Thyroid gland (tissue), 4 donors: ENCODE measurements around the gene IFNA6. TPM values are rescaled to one million over a fixed set of nuclear protein-coding genes. Genes with fewer than 3 reads are reported as not detected.

Experiments used
- DNase-seq, 2 donors: peaks; one replicate each; pipeline ENCODE4 v3.0.0-alpha.2; 2019
- H3K27ac ChIP-seq, 3 donors: fragments of 200-600 bp; sonication (generic); 1 replicate in 2 of 3; 2 replicates in 1 of 3; pipeline ENCODE4 v1.5.1; 2016 to 2019; ENCODE audit warnings: mild to moderate bottlenecking in 1 of 3, moderate library complexity in 1 of 3
- H3K27me3 ChIP-seq: fragments of 200-600 bp; sonication (generic); one replicate; pipeline ENCODE4 v1.5.1; 2019
- H3K36me3 ChIP-seq, 2 donors: fragments of 200-600 bp; sonication (generic); one replicate each; pipeline ENCODE4 v1.5.1; 2016 to 2019
- H3K4me1 ChIP-seq, 2 donors: fragments of 200-600 bp; sonication (generic); one replicate each; pipeline ENCODE4 v1.5.1; 2017 to 2019
- H3K4me3 ChIP-seq, 3 donors: fragments of 200-600 bp; sonication (generic); replicated peaks in 1 of 3; 1 replicate in 2 of 3; 2 replicates in 1 of 3; pipeline ENCODE4 v1.5.1; 2016; ENCODE audit warnings: mild to moderate bottlenecking in 1 of 3
- H3K9me3 ChIP-seq: fragments of 200-600 bp; sonication (generic); one replicate; pipeline ENCODE4 v1.5.1; 2017
- CTCF ChIP-seq, 6 experiments: fragments of 200-600 bp in 3 of 6; fragments of 450-650 bp in 3 of 6; sonication (generic) in 3 of 6; IDR thresholded peaks; one replicate each; pipeline ENCODE4 v1.5.1; 2016 to 2019; ENCODE audit warnings: antibody characterized with exemption in 6 of 6, mild to moderate bottlenecking in 2 of 6, inconsistent platforms in 1 of 6, moderate library complexity in 1 of 6
- POLR2A ChIP-seq, 2 donors: fragments of 450-650 bp; IDR thresholded peaks; one replicate each; pipeline ENCODE4 v1.6.1; 2017; ENCODE audit warnings: antibody characterized with exemption in 2 of 2, mild to moderate bottlenecking in 2 of 2, moderate library complexity in 1 of 2
- WGBS, 2 donors: methylation state at CpG; one replicate each; pipeline ENCODE4 v1.1.5; 2017; 5-methylcytosine and 5-hydroxymethylcytosine counted together
- intact Hi-C: fragments of 100-400 bp; cut with DNase I; formaldehyde crosslinking; loops from one replicate; pipeline ENCODE4 v1.15.1; 2023
- total RNA-seq, 4 donors: library from RNA; depleted of rRNA; stranded (reverse); fragments of >200 nt; gene quantifications; one replicate each; pipeline ENCODE4 v1.2.3, GENCODE V29; 2016

The IFNA6 gene
- not detected for total RNA-seq

- intact Hi-C loops = no loop called here
- 89 to 90% methylated on average over 1 of the region's 1 CpG for WGBS, 2 donors
Observed at GRCh38 chr9:21350787-21351186, at the start of gene IFNA6. IFNA6 (minus strand) TSS chr9:21350887; CDS start chr9:21350887, 0 bp downstream.

GRCh38 chr9:21399956-21400355 is 49.3 kb upstream of the IFNA6 start:
- Histone ChIP-seq H3K4me3 (no peak overlapping the region), H3K27ac (no peak overlapping the region), H3K4me1 (peaks cover 7 to 11% of the 10 kb centered on the region in 2 donors), H3K36me3 (no peaks in the 10 kb centered on the region), H3K27me3 (peaks cover 8% of the 10 kb centered on the region), H3K9me3 (no peaks in the 10 kb centered on the region)
- no peak for DNase-seq
- TF ChIP-seq POLR2A (IDR thresholded peaks at IDR 0.05) = no peak
- WGBS, 2 donors = 64 to 65% methylated on average over 3 of the region's 3 CpGs
- intact Hi-C loops = loop anchor here (10.0 kb wide), 1 partner anchor 145 kb away; no protein-coding TSS in a partner anchor

More at GRCh38 chr9:21350787-21351186, at the start of gene IFNA6:
- Histone ChIP-seq H3K9me3 (no peaks in the 10 kb centered on the region), H3K4me1 (no peaks in the 10 kb centered on the region), H3K27me3 (no peaks in the 10 kb centered on the region), H3K27ac (no peak within 1 kb of the TSS), H3K36me3 (no peaks in the 10 kb centered on the region), H3K4me3 (no peak within 1 kb of the TSS)
- no peak for TF ChIP-seq POLR2A (IDR thresholded peaks at IDR 0.05)
- no peak for TF ChIP-seq CTCF (IDR thresholded peaks at IDR 0.05)
- no peak for DNase-seq

GRCh38 chr9:21398955-21399489 is 48.3 kb upstream of the IFNA6 start:
- Histone ChIP-seq H3K9me3 (no peaks in the 10 kb centered on the region), H3K27me3 (peaks cover 9% of the 10 kb centered on the region), H3K4me1 (peaks cover 7 to 11% of the 10 kb centered on the region in 2 donors), H3K4me3 (no peak overlapping the region), H3K36me3 (no peaks in the 10 kb centered on the region), H3K27ac (no peak overlapping the region)
- TF ChIP-seq POLR2A (IDR thresholded peaks at IDR 0.05) (no peak), CTCF (IDR thresholded peaks at IDR 0.05) (no peak)
- intact Hi-C loops = loop anchor here (10.0 kb wide), 1 partner anchor 144 kb away; no protein-coding TSS in a partner anchor
- no peak for DNase-seq
- WGBS, 2 donors = 88 to 89% methylated on average over 5 of the region's 5 CpGs

- Histone ChIP-seq H3K27ac (no peak overlapping the region), H3K4me3 (peak overlapping the region in 1 of 3 donors; percentile 20)
- WGBS, 2 donors = 10% methylated on average over 38 to 40 of the region's 40 CpGs
Observed at GRCh38 chr9:21395778-21396717, 45.4 kb upstream of the IFNA6 start.

More at GRCh38 chr9:21395778-21396717, 45.4 kb upstream of the IFNA6 start:
- peak; percentile 42 to 52 for DNase-seq
- intact Hi-C loops = loop anchor here (10.0 kb wide), 1 partner anchor 141 kb away; no protein-coding TSS in a partner anchor
- H3K27me3 ChIP-seq = peaks cover 7% of the 10 kb centered on the region
- H3K4me1 ChIP-seq = peaks cover 0 to 5% of the 10 kb centered on the region in 2 donors
- no peaks in the 10 kb centered on the region for H3K36me3 ChIP-seq
- no peaks in the 10 kb centered on the region for H3K9me3 ChIP-seq
- no peak for TF ChIP-seq POLR2A (IDR thresholded peaks at IDR 0.05)
- peak in 5 of 6 experiments; percentile 42 to 77 (median 60) for TF ChIP-seq CTCF (IDR thresholded peaks at IDR 0.05)
